H1 (cell line): Measurements from ENCODE around the gene NTPCR.

Source experiments
- CHD1 ChIP-seq: IDR thresholded peaks from 2 replicates; pipeline ENCODE4 v1.6.1; 2012; ENCODE audit warnings: low read depth, low read length, improper control_type of control experiment
- CTCF ChIP-seq, 3 experiments: IDR thresholded peaks; 1 replicate in 2 of 3; 2 replicates in 1 of 3; pipeline versions ENCODE4 v1.5.1 to v1.6.1; 2011; ENCODE audit warnings: low read length in 3 of 3, mild to moderate bottlenecking in 3 of 3, inconsistent platforms in 2 of 3, low read depth in 1 of 3, moderate library complexity in 1 of 3; ENCODE audit not compliant: insufficient read depth in 1 of 3; ENCODE audit errors: control extremely low read depth in 1 of 3
- E2F6 ChIP-seq: IDR thresholded peaks from 2 replicates; pipeline ENCODE4 v1.6.1; 2012; ENCODE audit warnings: inconsistent platforms
- HDAC6 ChIP-seq: IDR thresholded peaks from one replicate; pipeline ENCODE4 v1.7.1; 2012; ENCODE audit warnings: low read depth, mild to moderate bottlenecking, inconsistent platforms, low read length, moderate library complexity
- NRF1 ChIP-seq: IDR thresholded peaks from 2 replicates; pipeline ENCODE4 v1.6.1; 2011; ENCODE audit warnings: mild to moderate bottlenecking, low read depth, low read length, improper control_type of control experiment
- POLR2A ChIP-seq, 2 experiments: IDR thresholded peaks; 1 replicate in 1 of 2; 2 replicates in 1 of 2; pipeline ENCODE4 v1.6.1; 2011; ENCODE audit warnings: low read depth in 2 of 2, low read length in 2 of 2, mild to moderate bottlenecking in 2 of 2; ENCODE audit errors: control extremely low read depth in 1 of 2
- RBBP5 ChIP-seq: IDR thresholded peaks from 2 replicates; pipeline ENCODE4 v1.7.1; 2012; ENCODE audit warnings: low read depth, mild to moderate bottlenecking, inconsistent platforms, low read length, moderate library complexity, borderline replicate concordance
- RFX5 ChIP-seq: IDR thresholded peaks from 2 replicates; pipeline ENCODE4 v1.6.1; 2011; ENCODE audit warnings: low read depth, low read length, improper control_type of control experiment, borderline replicate concordance
- SIN3A ChIP-seq, 2 experiments: IDR thresholded peaks in 1 of 2; conservative IDR thresholded peaks in 1 of 2; 2 replicates each; pipeline ENCODE4 v1.6.1; 2011 to 2012; ENCODE audit warnings: low read length in 2 of 2, improper control_type of control experiment in 1 of 2, low read depth in 1 of 2, mild to moderate bottlenecking in 1 of 2
- SIRT6 ChIP-seq: IDR thresholded peaks from one replicate; pipeline ENCODE4 v1.7.1; 2012; ENCODE audit warnings: low read length, inconsistent platforms
- TAF1 ChIP-seq: IDR thresholded peaks from 2 replicates; pipeline ENCODE4 v1.6.1; 2011; ENCODE audit warnings: mild to moderate bottlenecking, low read depth, low read length

DNA sequence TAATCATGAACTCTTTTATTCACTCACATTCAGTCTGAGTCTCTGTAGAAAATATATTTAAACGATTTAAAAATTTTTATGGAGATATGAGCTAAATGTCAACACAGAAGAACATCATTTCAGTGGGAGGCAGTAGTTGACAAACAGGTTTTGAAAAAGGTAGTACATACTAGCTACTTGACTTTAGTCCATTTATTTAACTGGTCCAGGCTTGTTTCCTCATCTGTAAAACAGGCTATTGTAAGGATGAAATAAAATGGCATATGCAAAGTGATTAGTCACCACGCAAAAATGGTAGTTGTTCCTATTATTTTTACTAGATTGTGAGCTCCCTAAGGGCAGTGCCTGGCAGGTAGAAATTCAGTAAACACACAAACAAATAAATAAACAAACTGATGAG is 75.2 kb downstream of the NTPCR start:
- TF ChIP-seq CTCF (IDR thresholded peaks at IDR 0.05; ENCODE audit: control extremely low read depth in 1 of 3, insufficient read depth in 1 of 3, low read depth in 1 of 3, low read length in 3 of 3): no peak
- TF ChIP-seq POLR2A (IDR thresholded peaks at IDR 0.05; ENCODE audit: control extremely low read depth in 1 of 2, low read depth in 2 of 2, low read length in 2 of 2): no peak
- TF ChIP-seq SIN3A (conservative IDR thresholded peaks at IDR 0.05 in 1 of 2, IDR thresholded peaks at IDR 0.05 in 1 of 2; ENCODE audit: low read depth in 1 of 2, low read length in 2 of 2): no peak
- TF ChIP-seq TAF1: no peak
- no peak for TF ChIP-seq RFX5
- no peak for TF ChIP-seq CHD1
- no peak for TF ChIP-seq RBBP5
- no peak for TF ChIP-seq HDAC6
- no peak for TF ChIP-seq SIRT6
- no peak for TF ChIP-seq E2F6
- no peak for TF ChIP-seq NRF1
